ENCODE results near the gene RHEB. TPM values are rescaled to one million over a fixed set of nuclear protein-coding genes. Genes with fewer than 3 reads are reported as not detected.

Gene RHEB
- total RNA-seq, 1 donor from 2014 or later: 68.3 TPM

DNA sequence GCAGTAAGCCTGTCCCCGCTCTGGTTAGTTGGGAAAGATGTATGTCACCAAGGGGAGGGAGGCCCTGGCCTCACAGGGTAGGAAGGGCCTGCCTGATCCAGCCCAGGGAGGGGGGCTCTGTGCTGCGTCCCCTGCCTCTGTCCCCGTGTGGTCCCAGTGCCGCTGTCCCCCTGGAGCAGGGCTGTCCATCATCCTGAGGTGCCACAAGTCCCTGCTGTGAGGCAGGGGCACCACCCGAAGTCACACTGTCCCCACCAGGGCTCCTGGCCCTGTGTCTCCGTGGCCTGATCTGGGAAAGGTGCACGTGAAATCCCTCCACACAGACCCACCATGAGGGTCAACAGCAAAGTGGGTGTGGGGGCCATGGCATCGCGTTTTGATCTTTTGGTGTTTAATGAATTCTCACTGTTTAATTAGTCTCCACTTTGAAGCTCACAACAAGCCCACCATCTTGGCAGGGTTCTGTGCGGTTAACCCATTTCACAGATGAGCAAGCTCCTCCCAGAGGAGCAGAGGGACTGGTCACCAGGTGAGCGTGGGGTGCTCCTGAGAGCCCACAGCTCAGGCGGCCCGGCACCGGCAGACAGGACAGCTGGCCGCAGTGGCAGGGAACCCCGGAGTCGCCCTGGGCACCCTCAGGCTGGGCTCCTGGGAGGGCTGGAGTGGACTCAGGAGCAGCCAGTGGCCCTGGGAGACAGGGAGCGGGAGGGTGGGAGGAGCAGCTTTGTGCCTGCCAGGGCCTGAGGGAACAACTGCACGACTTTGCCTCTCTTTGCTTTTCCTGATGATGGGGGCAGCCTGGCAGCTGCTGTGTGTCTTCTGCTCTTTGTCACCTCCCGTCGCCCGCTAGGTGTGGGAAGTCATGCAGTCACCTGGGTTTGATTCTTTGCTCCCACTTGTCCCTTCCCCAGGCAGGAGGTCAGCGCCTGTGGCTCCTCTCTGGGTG, 67.8 kb downstream of the RHEB start:
- intact Hi-C loops (cut with micrococcal nuclease): no loop called here

GRCh38 chr7:151451156-151451555, 68.5 kb downstream of the RHEB start:
- intact Hi-C loops (cut with micrococcal nuclease): no loop called here

GRCh38 chr7:151449990-151450389, 69.7 kb downstream of the RHEB start:
- intact Hi-C loops (cut with micrococcal nuclease): loop anchor here (2.0 kb wide), 3 partner anchors 41 to 205 kb away; partner anchors contain the start of gene RHEB

DNA sequence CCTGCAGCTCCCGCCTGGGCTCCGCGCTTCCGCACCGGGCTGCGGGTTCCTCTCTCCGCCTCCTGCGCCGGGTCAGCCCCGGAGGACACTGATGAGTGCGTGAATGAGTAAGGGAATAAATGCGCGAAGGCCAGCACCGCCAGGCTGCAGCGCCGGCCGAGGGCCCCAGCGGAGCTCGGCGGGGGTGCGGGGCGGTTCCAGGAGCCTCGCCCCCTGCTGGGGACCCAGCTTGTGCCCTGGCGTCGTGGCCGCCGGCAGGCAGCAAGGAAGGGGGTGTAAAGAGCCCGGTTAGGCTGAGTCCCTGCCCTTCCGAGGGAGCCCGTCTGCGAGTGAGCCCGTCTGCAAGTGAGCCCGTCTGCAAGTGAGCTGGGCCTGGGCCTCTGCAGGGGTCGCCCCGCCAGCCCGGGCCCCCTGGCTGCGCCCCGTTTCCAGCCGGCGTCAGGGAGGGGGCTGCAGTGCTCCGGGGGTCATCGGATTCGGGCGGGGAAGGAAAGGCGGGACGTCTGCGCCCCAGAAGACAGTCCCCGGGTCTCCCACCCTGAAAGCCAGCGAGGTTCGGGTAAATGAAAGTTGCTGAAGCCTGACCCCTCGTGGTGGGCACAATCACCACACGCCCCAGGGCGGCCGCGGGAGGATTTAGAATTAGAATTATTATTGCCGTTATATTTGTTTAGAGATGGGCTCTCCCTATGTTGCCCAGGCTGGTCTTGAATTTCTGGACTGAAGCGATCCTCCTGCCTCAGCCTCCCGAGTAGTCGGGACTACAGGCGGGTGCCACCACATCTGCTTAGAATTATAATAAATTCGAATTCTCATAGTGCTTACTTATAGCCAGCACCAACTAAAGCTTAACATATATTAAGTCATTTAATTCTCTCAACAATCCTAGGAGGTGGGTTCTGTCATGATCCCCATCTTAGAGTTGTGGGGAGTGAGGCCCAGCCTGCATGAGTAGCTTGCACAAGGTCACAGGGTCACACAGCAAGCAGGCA, 71.1 kb downstream of the RHEB start:
- intact Hi-C loops (cut with micrococcal nuclease): loop anchor here (1.0 to 2.0 kb wide), 10 partner anchors 15 to 311 kb away; partner anchors contain the start of gene RHEB

DNA sequence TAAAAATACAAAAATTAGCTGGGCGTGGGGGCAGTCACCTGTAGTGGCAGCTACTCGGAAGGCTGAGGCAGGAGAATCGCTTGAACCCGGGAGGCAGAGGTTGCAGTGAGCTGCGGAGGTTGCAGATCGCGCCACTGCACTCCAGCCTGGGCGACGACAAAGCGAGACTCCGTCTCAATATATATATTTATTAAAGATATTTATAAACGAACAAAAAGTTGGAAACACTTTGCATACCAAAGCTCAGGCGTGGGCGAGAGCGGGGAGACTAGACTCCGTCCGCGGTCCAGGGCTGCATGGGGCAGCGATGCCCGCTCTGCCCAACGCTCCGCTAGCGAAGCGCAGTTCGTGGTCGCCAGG, 71.8 kb downstream of the RHEB start:
- intact Hi-C loops (cut with micrococcal nuclease): loop anchor here (1.0 to 2.0 kb wide), 10 partner anchors 15 to 311 kb away; partner anchors contain the start of gene RHEB

GRCh38 chr7:151447312-151447711, 72.4 kb downstream of the RHEB start:
- intact Hi-C loops (cut with micrococcal nuclease): no loop called here

DNA sequence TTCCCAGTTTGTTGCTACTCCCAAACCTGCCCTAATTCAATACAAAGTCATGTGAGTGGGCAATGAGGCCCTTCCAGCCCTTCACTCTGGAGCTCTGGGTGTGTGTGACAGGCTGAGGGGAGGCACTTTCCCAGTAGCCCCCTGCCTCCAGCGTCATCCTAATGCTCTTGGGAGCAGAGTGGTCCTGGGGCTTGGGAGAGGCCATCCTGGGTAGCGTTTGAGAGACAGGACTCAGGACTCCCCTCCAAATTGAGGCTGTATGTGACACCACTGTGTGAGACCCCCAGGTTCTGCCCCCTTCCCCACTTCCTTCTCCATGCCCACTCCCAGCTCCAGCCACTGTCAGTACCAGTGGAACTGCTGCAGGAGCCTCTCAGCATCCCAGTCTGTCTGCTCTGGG, 73.3 kb downstream of the RHEB start:
- intact Hi-C loops (cut with micrococcal nuclease): no loop called here

DNA sequence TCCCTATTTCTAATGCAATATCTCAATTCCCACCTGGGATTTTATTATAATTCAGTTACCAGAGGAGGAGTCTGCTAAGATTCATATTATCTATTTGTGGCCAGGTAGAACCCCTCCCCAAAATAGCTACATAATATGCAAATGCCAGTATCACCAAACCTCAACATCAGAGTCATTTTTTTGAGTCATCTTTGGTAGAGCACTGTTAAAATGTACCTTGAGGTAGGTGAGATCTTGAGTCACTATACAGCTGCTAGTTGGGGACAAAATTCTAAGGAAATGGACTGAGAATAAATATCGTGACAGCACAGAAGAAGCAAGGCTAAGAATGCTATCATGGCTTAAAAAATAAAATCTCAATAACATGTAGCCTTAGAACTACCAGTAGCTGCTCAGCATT, 75.1 kb downstream of the RHEB start:
- intact Hi-C loops (cut with micrococcal nuclease): no loop called here

DNA sequence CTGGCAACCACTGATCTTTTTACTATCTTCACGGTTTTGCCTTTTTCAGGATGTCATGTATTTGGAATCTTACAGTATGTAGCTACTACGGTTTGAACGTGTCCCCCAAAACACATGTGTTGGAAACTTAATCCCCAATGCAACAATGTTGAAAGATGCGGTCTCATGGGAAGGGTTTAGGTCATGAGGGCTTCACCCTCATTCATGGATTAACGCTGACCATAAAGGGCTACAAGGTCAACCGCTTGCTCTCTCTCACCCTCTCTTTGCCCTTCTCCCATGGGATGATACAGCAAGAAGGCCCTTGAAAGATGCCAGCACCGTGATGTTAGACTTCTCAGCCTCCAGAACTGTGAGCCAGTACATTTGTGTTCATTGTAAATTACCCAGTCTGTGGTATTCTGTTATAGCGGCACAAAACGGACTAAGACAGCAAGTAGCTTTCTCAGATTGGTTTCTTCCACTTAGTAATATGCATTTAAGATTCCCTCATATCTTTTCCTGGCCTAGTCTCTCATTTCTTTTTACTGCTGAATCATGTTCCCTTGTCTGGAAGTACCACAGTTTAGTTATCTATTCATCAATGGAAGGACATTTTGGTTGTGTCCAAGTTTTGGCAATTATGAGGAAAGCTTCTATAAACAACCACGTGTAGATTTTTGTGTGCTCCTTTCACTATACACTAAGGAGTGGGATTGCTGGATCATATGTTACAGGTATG, 76.8 kb downstream of the RHEB start:
- intact Hi-C loops (cut with micrococcal nuclease): no loop called here

DNA sequence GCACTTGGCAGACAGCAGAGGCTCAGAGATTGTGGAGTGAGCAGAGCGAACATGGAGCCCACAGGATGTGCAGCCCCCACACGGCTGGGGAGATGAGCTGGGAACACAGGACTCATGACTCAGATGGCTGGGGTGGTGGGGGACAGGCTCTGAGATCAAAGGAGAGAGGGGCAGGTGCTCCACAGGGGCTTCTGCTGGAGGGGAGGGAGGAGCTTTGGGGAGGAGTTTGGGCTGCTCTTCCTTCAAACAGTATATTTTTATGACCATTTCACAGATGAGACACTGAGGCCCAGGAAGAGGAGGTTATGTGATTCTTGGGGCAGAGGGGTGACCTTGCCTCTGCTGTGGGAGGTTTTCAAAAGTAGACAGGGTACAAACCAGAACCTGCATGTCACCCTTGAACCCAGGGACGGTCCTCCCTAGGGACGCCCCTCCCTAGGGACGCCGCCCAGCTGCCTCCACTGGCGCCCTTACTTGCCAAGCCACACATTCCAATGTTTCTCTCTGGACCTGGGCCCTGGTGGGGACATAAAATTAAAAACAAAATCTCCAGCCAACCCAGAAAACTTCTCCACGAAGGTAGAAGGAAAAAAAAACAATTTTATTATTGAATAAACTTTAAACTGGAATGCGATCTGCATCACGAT, 78.8 kb downstream of the RHEB start:
- intact Hi-C loops (cut with micrococcal nuclease): no loop called here

DNA sequence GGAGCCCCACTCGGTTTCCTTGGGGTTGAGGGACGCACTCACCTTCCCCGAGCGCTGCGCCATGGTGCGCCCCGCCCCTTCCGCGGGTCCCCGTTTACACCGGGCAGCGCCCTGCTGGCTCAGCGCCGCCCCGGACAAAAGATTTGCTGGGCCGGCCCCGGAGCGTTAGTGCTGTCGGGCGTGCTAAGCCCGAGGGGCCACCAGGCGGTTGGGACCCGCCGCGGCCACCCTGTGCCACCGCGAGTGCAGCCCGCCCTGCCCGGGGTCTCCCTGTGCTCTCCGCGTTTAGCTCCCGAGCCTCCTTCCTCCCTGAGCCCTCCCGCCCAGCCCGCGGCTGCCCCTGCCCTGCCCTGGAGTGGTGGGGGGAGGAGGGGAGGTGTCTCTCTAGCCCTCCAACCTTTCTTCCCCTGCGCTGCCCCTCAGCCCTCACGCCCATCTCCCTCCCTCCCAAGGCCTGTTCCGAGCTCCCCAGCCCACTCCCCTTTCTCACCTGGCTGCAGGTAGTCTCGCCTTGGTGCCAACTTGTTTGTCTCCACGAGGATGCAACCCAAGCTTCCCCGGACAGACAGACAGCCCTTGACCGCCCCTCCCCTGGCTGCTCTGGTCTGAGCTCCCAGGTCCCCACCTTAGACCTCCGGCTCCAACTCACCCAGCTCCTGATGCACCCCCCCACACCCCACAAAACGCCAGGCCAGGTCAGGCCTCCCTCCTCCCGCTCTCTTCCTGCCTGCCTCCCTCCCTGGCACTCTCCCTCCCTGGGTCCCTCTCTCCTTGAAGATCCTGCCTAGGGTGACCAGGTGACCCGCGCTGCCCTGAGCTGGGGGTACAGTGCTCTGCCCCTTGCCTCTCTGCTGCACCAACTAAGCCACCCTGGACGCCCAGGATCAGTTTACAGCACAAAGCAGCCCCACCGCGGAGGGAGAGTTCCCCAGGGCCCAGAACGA, 79.6 kb downstream of the RHEB start, which contains the start of gene CRYGN:
TSS of gene CRYGN (minus strand) at position 287 of the 944 bp plus-strand sequence. CDS start at position 63, 224 bp downstream.
- intact Hi-C loops (cut with micrococcal nuclease): no loop called here

DNA sequence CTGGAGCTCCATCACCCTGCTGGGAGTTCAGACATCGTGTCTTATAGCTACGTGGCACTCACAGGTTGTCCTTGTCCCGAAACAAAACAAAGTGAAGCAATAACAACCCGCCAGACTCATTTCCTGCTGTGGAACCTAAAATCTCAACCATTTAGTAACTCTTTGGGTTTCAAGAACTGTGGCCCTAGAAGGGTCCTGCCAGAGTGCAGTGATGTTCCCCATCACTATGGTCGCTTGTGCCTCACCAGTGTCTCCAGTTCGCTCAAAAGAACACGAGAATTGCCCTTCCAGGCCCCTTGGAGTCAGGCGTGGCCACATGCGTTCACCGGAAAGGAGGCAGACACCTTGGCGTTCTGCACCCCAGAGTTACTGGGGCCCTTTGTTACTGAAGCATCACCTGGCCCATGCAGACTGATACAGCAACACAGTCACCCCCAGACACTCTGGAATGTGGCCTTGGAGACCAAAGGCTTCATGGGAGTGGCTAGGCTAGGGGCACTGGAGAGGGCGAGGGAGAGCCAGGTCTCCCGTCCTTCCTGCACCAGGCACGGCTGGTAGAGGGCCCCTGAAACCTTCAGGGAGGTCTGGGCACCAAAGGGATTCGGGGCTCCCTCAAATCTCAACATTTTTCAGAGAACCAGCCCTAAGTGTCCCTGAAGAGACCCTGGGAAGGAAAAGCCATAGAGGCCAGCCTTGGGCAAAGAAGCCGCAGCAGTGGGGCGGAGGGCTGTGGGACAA, 80.7 kb downstream of the RHEB start:
- intact Hi-C loops (cut with micrococcal nuclease): no loop called here

DNA sequence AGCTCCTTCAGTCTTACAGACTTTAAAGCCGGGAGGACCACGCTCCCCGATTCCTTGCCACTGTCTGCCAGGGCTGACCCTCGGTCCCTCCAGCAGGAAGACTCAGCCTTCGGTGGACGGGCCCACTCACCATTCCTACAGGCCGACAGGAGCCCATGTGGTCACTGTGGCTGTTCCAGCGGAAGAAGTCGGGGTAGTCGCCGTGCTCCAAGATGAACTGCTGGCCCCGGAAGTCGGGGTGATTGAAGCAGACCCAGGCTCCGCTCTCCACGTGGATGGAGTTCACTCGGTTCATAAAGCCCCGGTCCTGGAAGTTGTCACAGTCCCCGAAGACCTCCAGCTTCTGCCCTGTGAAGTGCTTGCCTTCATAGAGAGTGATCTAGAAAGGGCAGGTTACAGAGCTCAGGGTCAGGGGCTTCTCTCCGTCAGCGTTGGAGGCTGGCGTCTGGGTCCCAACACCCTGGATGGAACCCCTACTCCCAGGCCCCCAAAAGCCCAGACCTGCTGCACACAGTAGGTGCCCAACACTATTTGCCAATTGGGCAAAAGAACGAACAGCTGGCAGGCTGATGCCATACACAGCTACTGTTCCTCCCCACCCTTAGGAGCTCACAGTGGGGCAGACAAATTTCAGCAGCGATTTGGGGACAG, 81.7 kb downstream of the RHEB start:
- intact Hi-C loops (cut with micrococcal nuclease): no loop called here

- intact Hi-C loops (cut with micrococcal nuclease): no loop called here
Observed at GRCh38 chr7:151437159-151437553, 82.5 kb downstream of the RHEB start.

- intact Hi-C loops (cut with micrococcal nuclease): no loop called here
Observed at GRCh38 chr7:151436446-151437158, 83.1 kb downstream of the RHEB start.

GRCh38 chr7:151435971-151436370, 83.7 kb downstream of the RHEB start:
- intact Hi-C loops (cut with micrococcal nuclease): no loop called here

DNA sequence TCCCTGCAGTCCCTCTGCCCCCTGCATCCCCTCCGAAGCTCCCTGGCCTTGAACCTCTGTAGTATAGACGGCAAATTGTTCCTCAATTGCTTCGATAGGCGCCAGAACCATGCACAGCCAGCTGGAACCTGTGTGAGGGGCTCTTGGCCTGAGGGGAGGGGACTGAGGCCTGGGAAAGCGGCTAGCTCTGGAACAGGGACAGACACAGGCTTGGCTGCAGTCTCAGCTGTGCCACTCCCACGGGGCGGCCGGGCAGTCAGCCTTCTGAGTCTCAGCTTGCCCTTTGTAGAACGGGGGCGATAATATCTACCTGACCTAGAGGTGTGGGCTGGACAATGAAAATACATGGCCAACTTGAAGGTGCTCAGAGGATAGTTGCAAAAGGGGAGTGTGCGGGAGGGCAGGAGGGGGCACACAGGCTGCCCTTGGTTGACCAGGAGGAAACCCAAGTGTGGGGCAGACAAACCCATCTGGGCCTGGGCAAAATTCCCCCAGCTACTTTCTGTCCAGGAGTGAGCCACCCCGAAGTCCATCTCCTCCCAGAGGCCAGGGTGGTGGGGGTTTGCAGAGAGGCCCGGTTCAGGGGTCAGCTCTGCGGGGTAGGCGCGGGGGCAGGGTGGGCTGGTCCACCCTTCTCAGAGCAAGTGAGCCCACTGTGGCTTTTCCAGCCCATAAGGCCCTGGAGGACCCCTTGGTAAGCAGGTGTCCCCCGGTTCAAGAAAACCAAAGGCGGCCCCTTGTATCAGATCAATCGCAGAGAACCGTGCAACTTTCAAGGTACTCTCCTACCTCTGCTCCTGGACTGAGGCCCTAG, 84.4 kb downstream of the RHEB start:
- intact Hi-C loops (cut with micrococcal nuclease): no loop called here
